Activated CD8-positive, alpha-beta T cell treated with anti-CD3 and anti-CD28 coated beads for 36 hours (primary cell): ENCODE data around the gene KLHL29. TPM values are rescaled to one million over a fixed set of nuclear protein-coding genes. Genes with fewer than 3 reads are reported as not detected.

Experiments used
- ATAC-seq: fragments of 200-7000 bp; cut with Tn5 transposase; one replicate; pipeline ENCODE4 v1.10.0; 2021; ENCODE audit warnings: mild to moderate bottlenecking, moderate library complexity
- CTCF ChIA-PET: fragments of 350-600 bp; sonication (Branson Sonifier 250); formaldehyde crosslinking; loops from one replicate; lab custom pipeline; 2021; ENCODE audit warnings: antibody characterized with exemption; lab: Charles Lee
- POLR2A ChIA-PET: fragments of 350-600 bp; sonication (Branson Sonifier 250); formaldehyde crosslinking; loops from one replicate; lab custom pipeline; 2021; ENCODE audit warnings: antibody characterized with exemption; lab: Charles Lee
- DNase-seq: peaks from one replicate; pipeline ENCODE4 v3.0.0-alpha.2; 2020
- H3K27ac Mint-ChIP-seq: one replicate; pipeline ENCODE4 v1.8.0; 2021; ENCODE audit warnings: mild to moderate bottlenecking, mixed read lengths
- H3K27me3 Mint-ChIP-seq: one replicate; pipeline ENCODE4 v1.8.0; 2021; ENCODE audit warnings: mixed read lengths
- H3K36me3 Mint-ChIP-seq: one replicate; pipeline ENCODE4 v1.8.0; 2021; ENCODE audit warnings: low read depth, mixed read lengths
- H3K4me1 Mint-ChIP-seq: one replicate; pipeline ENCODE4 v1.8.0; 2021; ENCODE audit warnings: low read depth, mixed read lengths
- H3K4me3 Mint-ChIP-seq: one replicate; pipeline ENCODE4 v1.8.0; 2021; ENCODE audit warnings: mild to moderate bottlenecking, moderate library complexity, mixed read lengths
- H3K9me3 Mint-ChIP-seq: one replicate; pipeline ENCODE4 v1.8.0; 2021; ENCODE audit warnings: mixed read lengths
- CTCF ChIP-seq: fragments of 200-600 bp; IDR thresholded peaks from one replicate; pipeline ENCODE4 v1.8.0; 2022; ENCODE audit warnings: antibody characterized with exemption, mild to moderate bottlenecking
- intact Hi-C: fragments of 100-400 bp; cut with micrococcal nuclease; formaldehyde crosslinking; loops from one replicate; pipeline ENCODE4 v1.10.0; 2022
- total RNA-seq, 2 experiments: library from RNA; stranded (reverse); gene quantifications; one replicate each; pipeline ENCODE4 v1.2.3, GENCODE V29; 2021

Gene KLHL29
- total RNA-seq, 2 experiments from 2014 or later = 1.0 to 1.2 TPM

GRCh38 chr2:23691565-23691964, 306.6 kb downstream of the KLHL29 start:
- no peak for ATAC-seq
- DNase-seq = no peak
- Mint-ChIP-seq H3K4me1 (no peaks in the 10 kb centered on the region), H3K9me3 (no peaks in the 10 kb centered on the region), H3K4me3 (no peak overlapping the region), H3K36me3 (no peaks in the 10 kb centered on the region), H3K27ac (no peak overlapping the region), H3K27me3 (no peaks in the 10 kb centered on the region)
- CTCF ChIA-PET = no interaction called here
- POLR2A ChIA-PET = no interaction called here
- no peak for TF ChIP-seq CTCF
- intact Hi-C loops = no loop called here

GRCh38 chr2:23692263-23692662, 307.3 kb downstream of the KLHL29 start:
- TF ChIP-seq CTCF = no peak
- intact Hi-C loops = no loop called here
- Mint-ChIP-seq H3K4me1 (no peaks in the 10 kb centered on the region), H3K27ac (no peak overlapping the region), H3K4me3 (no peak overlapping the region), H3K27me3 (no peaks in the 10 kb centered on the region), H3K36me3 (no peaks in the 10 kb centered on the region), H3K9me3 (no peaks in the 10 kb centered on the region)
- no peak for ATAC-seq
- ChIA-PET CTCF (no interaction called here), POLR2A (no interaction called here)
- no peak for DNase-seq

- Mint-ChIP-seq H3K27ac (no peak overlapping the region), H3K9me3 (no peaks in the 10 kb centered on the region), H3K36me3 (no peaks in the 10 kb centered on the region), H3K4me1 (no peaks in the 10 kb centered on the region), H3K27me3 (no peaks in the 10 kb centered on the region), H3K4me3 (no peak overlapping the region)
- ChIA-PET POLR2A (no interaction called here), CTCF (no interaction called here)
- ATAC-seq = no peak
- DNase-seq = no peak
- intact Hi-C loops = no loop called here
- TF ChIP-seq CTCF = no peak
These were observed 308.0 kb downstream of the KLHL29 start for GRCh38 chr2:23692851-23693605.

- no peaks in the 10 kb centered on the region for H3K4me1 Mint-ChIP-seq
- H3K27me3 Mint-ChIP-seq = no peaks in the 10 kb centered on the region
- no peak overlapping the region for H3K4me3 Mint-ChIP-seq
- CTCF ChIA-PET = no interaction called here
- H3K36me3 Mint-ChIP-seq = no peaks in the 10 kb centered on the region
- no peak for TF ChIP-seq CTCF
- POLR2A ChIA-PET = no interaction called here
- no peak overlapping the region for H3K27ac Mint-ChIP-seq
- ATAC-seq = no peak
- no peaks in the 10 kb centered on the region for H3K9me3 Mint-ChIP-seq
- intact Hi-C loops = no loop called here
- DNase-seq = no peak
These were observed 308.6 kb downstream of the KLHL29 start for GRCh38 chr2:23693606-23693951.

GRCh38 chr2:23694058-23695045, 309.4 kb downstream of the KLHL29 start:
- DNase-seq (no peak), ATAC-seq (no peak)
- no peak overlapping the region for H3K4me3 Mint-ChIP-seq
- CTCF ChIA-PET = no interaction called here
- H3K9me3 Mint-ChIP-seq = no peaks in the 10 kb centered on the region
- no peaks in the 10 kb centered on the region for H3K27me3 Mint-ChIP-seq
- H3K36me3 Mint-ChIP-seq = no peaks in the 10 kb centered on the region
- H3K27ac Mint-ChIP-seq = no peak overlapping the region
- POLR2A ChIA-PET = interaction anchor here (0.6 kb wide), 1 partner anchor 255 kb away, joined by 3 read pairs; no protein-coding TSS in a partner anchor
- H3K4me1 Mint-ChIP-seq = no peaks in the 10 kb centered on the region
- no peak for TF ChIP-seq CTCF
- intact Hi-C loops = no loop called here
